ENCODE measurements around the gene TP53. TPM values are rescaled to one million over a fixed set of nuclear protein-coding genes. Genes with fewer than 3 reads are reported as not detected.
A peak's percentile ranks its signal among the peaks of the same experiment; 100 is the strongest.

Gene TP53
- polyA plus RNA-seq, 1 donor from 2014 or later: 13.8 TPM

- H3K79me2 ChIP-seq (replicated peaks; ENCODE audit: insufficient read depth, low read length): no peaks in the 10 kb centered on the region
- H3K9me2 ChIP-seq (ENCODE audit: insufficient read depth, low read length): no peaks in the 10 kb centered on the region
- no peaks in the 10 kb centered on the region for H3K36me3 ChIP-seq (ENCODE audit: insufficient read depth, low read length)
- H3F3A ChIP-seq (ENCODE audit: insufficient read depth, low read length, poor library complexity, severe bottlenecking): no peaks in the 10 kb centered on the region
- TF ChIP-seq POLR2AphosphoS5 (IDR thresholded peaks at IDR 0.05) (no peak), EP300 (conservative IDR thresholded peaks at IDR 0.05; ENCODE audit: poor library complexity, severe bottlenecking) (no peak), RAD21 (conservative IDR thresholded peaks at IDR 0.05) (no peak), REST (IDR thresholded peaks at IDR 0.05; ENCODE audit: borderline replicate concordance) (no peak), MXI1 (conservative IDR thresholded peaks at IDR 0.05; ENCODE audit: poor library complexity, severe bottlenecking) (no peak), EZH2 (IDR thresholded peaks at IDR 0.05; ENCODE audit: borderline replicate concordance, insufficient read depth, low read length, poor library complexity, severe bottlenecking) (no peak), SMC3 (conservative IDR thresholded peaks at IDR 0.05; ENCODE audit: poor library complexity) (no peak), CTCF (IDR thresholded peaks at IDR 0.05; ENCODE audit: poor library complexity, severe bottlenecking) (no peak), TAF1 (IDR thresholded peaks at IDR 0.05; ENCODE audit: low read depth) (no peak)
- H3K27ac ChIP-seq (ENCODE audit: low read length): peak overlapping the region; percentile 56
- no peaks in the 10 kb centered on the region for H3K27me3 ChIP-seq (ENCODE audit: insufficient read depth, low read depth, low read length)
- no peak overlapping the region for H3K4me3 ChIP-seq (ENCODE audit: low read length)
- no peaks in the 10 kb centered on the region for H3K9me3 ChIP-seq (ENCODE audit: low read length)
- H3K4me2 ChIP-seq (ENCODE audit: low read length): no peak overlapping the region
- H3K9ac ChIP-seq (ENCODE audit: low read length): peak overlapping the region; percentile 15
- H2AFZ ChIP-seq (ENCODE audit: low read depth, low read length): no peak overlapping the region
- no peaks in the 10 kb centered on the region for H4K20me1 ChIP-seq (ENCODE audit: insufficient read depth)
These were observed 42.5 kb upstream of the TP53 start for GRCh38 chr17:7729816-7730215.

GRCh38 chr17:7727886-7728285, 40.6 kb upstream of the TP53 start:
- H3K79me2 ChIP-seq (replicated peaks; ENCODE audit: insufficient read depth, low read length): no peaks in the 10 kb centered on the region
- no peaks in the 10 kb centered on the region for H3K9me2 ChIP-seq (ENCODE audit: insufficient read depth, low read length)
- H3F3A ChIP-seq (ENCODE audit: insufficient read depth, low read length, poor library complexity, severe bottlenecking): no peaks in the 10 kb centered on the region
- no peak overlapping the region for H3K4me3 ChIP-seq (ENCODE audit: low read length)
- H3K9me3 ChIP-seq (ENCODE audit: low read length): no peaks in the 10 kb centered on the region
- H3K9ac ChIP-seq (ENCODE audit: low read length): no peak overlapping the region
- H3K27me3 ChIP-seq (ENCODE audit: insufficient read depth, low read depth, low read length): no peaks in the 10 kb centered on the region
- H4K20me1 ChIP-seq (ENCODE audit: insufficient read depth): no peaks in the 10 kb centered on the region
- TF ChIP-seq CTCF (IDR thresholded peaks at IDR 0.05; ENCODE audit: poor library complexity, severe bottlenecking) (no peak), MXI1 (conservative IDR thresholded peaks at IDR 0.05; ENCODE audit: poor library complexity, severe bottlenecking) (no peak), EP300 (conservative IDR thresholded peaks at IDR 0.05; ENCODE audit: poor library complexity, severe bottlenecking) (no peak), POLR2AphosphoS5 (IDR thresholded peaks at IDR 0.05) (no peak), EZH2 (IDR thresholded peaks at IDR 0.05; ENCODE audit: borderline replicate concordance, insufficient read depth, low read length, poor library complexity, severe bottlenecking) (no peak), SMC3 (conservative IDR thresholded peaks at IDR 0.05; ENCODE audit: poor library complexity) (no peak), TAF1 (IDR thresholded peaks at IDR 0.05; ENCODE audit: low read depth) (no peak), REST (IDR thresholded peaks at IDR 0.05; ENCODE audit: borderline replicate concordance) (no peak), RAD21 (conservative IDR thresholded peaks at IDR 0.05) (no peak)
- H3K36me3 ChIP-seq (ENCODE audit: insufficient read depth, low read length): no peaks in the 10 kb centered on the region
- no peak overlapping the region for H2AFZ ChIP-seq (ENCODE audit: low read depth, low read length)
- no peak overlapping the region for H3K4me2 ChIP-seq (ENCODE audit: low read length)
- H3K27ac ChIP-seq (ENCODE audit: low read length): no peak overlapping the region

Data from neural cell (in vitro differentiated cells).